ENCODE measurements around the gene SNRNP48.

DNA sequence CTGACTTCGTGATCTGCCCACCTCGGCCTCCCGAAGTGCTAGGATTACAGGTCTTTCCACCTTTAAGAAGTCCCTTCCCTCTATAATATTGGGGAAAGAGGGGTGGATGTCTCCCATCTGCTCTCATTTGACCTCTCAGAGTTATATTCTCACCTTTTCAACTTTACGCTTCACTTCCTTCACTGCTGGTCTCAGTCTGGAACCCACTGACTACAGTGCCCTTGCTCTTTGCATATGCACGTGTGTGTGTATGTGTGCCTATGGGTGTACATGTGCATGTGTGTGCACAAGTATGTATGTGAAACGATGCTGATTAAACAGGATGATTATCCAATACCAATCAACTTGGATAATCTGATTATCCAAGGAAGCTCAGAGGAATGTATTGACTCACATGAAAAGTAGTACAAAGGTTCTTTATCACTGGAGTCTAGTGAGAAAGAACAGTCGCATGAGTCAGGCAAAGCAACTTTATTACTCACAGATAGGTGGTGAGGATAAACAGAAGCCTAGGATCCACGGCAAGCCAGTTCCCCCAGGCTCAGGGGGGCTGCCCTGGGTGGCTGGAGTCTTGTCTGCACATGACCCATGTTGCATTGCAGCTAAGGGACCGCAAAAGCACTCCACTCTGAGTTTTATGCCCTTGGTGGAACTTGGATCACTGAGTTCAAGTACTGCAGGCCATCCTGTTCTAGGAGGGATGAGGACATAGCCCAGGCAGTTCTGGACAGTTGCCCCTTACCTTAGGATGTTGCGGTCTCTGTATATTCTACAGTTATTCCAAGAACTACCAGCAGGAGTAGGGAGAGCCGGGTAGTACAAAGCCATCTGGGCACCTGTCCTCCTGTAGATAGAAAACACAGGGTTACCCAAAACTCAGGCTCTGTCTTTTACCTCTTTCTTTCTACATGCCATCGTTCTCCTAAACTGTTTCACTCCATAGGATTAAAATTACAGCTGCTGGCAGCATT, 50.9 kb downstream of the SNRNP48 start:
- TF ChIP-seq MXI1 (IDR thresholded peaks at IDR 0.05; ENCODE audit: low read depth, low read length) (no peak), RAD21 (IDR thresholded peaks at IDR 0.05; ENCODE audit: insufficient read depth, low read depth, low read length) (no peak), CBX5 (IDR thresholded peaks at IDR 0.05; ENCODE audit: low read depth) (no peak), HCFC1 (IDR thresholded peaks at IDR 0.05; ENCODE audit: low read length) (no peak), JUND (IDR thresholded peaks at IDR 0.05; ENCODE audit: low read depth, low read length) (no peak), SP1 (IDR thresholded peaks at IDR 0.05; ENCODE audit: low read depth, low read length) (no peak), EZH2 (IDR thresholded peaks at IDR 0.05; ENCODE audit: borderline replicate concordance, control insufficient read depth, low read depth, low read length) (no peak), SUZ12 (IDR thresholded peaks at IDR 0.05; ENCODE audit: unreplicated experiment) (no peak), NFIC (IDR thresholded peaks at IDR 0.05; ENCODE audit: low read depth, low read length) (no peak)
- TF ChIP-seq, protein P1, sequence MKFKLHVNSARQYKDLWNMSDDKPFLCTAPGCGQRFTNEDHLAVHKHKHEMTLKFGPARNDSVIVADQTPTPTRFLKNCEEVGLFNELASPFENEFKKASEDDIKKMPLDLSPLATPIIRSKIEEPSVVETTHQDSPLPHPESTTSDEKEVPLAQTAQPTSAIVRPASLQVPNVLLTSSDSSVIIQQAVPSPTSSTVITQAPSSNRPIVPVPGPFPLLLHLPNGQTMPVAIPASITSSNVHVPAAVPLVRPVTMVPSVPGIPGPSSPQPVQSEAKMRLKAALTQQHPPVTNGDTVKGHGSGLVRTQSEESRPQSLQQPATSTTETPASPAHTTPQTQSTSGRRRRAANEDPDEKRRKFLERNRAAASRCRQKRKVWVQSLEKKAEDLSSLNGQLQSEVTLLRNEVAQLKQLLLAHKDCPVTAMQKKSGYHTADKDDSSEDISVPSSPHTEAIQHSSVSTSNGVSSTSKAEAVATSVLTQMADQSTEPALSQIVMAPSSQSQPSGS (IDR thresholded peaks at IDR 0.05; ENCODE audit: low read length) = no peak
- TF ChIP-seq, protein P2, sequence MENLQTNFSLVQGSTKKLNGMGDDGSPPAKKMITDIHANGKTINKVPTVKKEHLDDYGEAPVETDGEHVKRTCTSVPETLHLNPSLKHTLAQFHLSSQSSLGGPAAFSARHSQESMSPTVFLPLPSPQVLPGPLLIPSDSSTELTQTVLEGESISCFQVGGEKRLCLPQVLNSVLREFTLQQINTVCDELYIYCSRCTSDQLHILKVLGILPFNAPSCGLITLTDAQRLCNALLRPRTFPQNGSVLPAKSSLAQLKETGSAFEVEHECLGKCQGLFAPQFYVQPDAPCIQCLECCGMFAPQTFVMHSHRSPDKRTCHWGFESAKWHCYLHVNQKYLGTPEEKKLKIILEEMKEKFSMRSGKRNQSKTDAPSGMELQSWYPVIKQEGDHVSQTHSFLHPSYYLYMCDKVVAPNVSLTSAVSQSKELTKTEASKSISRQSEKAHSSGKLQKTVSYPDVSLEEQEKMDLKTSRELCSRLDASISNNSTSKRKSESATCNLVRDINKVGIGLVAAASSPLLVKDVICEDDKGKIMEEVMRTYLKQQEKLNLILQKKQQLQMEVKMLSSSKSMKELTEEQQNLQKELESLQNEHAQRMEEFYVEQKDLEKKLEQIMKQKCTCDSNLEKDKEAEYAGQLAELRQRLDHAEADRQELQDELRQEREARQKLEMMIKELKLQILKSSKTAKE (IDR thresholded peaks at IDR 0.05; ENCODE audit: low read depth, poor library complexity, severe bottlenecking) = no peak
